Measurements from ENCODE around the gene MPRIP.

Gene MPRIP

GRCh38 chr17:17027442-17028058 is 14.7 kb upstream of the MPRIP start:
- no peak overlapping the region for H3K4me3 ChIP-seq (ENCODE audit: low read depth, low read length)
- no peaks in the 10 kb centered on the region for H3K9me3 ChIP-seq (ENCODE audit: severe bottlenecking)
- DNase-seq = no peak
- H3K36me3 ChIP-seq = no peaks in the 10 kb centered on the region
- TF ChIP-seq CTCF (IDR thresholded peaks at IDR 0.05; ENCODE audit: low read depth, low read length) = no peak
- no peaks in the 10 kb centered on the region for H3K27me3 ChIP-seq (ENCODE audit: insufficient read depth, low read depth, severe bottlenecking)
- H3K27ac ChIP-seq = peak overlapping the region; percentile 89

GRCh38 chr17:17028059-17028877 is 14.0 kb upstream of the MPRIP start:
- DNase-seq = peak; percentile 87

GRCh38 chr17:17028878-17029535 is 13.2 kb upstream of the MPRIP start:
- no peak overlapping the region for H3K4me3 ChIP-seq (ENCODE audit: low read depth, low read length)
- no peaks in the 10 kb centered on the region for H3K27me3 ChIP-seq (ENCODE audit: insufficient read depth, low read depth, severe bottlenecking)
- no peaks in the 10 kb centered on the region for H3K36me3 ChIP-seq
- peak overlapping the region; percentile 89 for H3K27ac ChIP-seq
- no peaks in the 10 kb centered on the region for H3K9me3 ChIP-seq (ENCODE audit: severe bottlenecking)
- peak; percentile 91 for DNase-seq
- no peak for TF ChIP-seq CTCF (IDR thresholded peaks at IDR 0.05; ENCODE audit: low read depth, low read length)

More at GRCh38 chr17:17028059-17028877, 14.0 kb upstream of the MPRIP start:
- peak overlapping the region; percentile 4 for H3K4me3 ChIP-seq (ENCODE audit: low read depth, low read length)
- H3K9me3 ChIP-seq (ENCODE audit: severe bottlenecking) = no peaks in the 10 kb centered on the region
- H3K36me3 ChIP-seq = no peaks in the 10 kb centered on the region
- H3K27me3 ChIP-seq (ENCODE audit: insufficient read depth, low read depth, severe bottlenecking) = no peaks in the 10 kb centered on the region
- no peak for TF ChIP-seq CTCF (IDR thresholded peaks at IDR 0.05; ENCODE audit: low read depth, low read length)
- peak overlapping the region; percentile 89 for H3K27ac ChIP-seq

GRCh38 chr17:17029938-17030337 is 12.3 kb upstream of the MPRIP start:
- peak; percentile 60 for TF ChIP-seq CTCF (IDR thresholded peaks at IDR 0.05; ENCODE audit: low read depth, low read length)
- peak overlapping the region; percentile 89 for H3K27ac ChIP-seq
- no peak overlapping the region for H3K4me3 ChIP-seq (ENCODE audit: low read depth, low read length)
- no peaks in the 10 kb centered on the region for H3K9me3 ChIP-seq (ENCODE audit: severe bottlenecking)
- peak; percentile 85 for DNase-seq
- no peaks in the 10 kb centered on the region for H3K36me3 ChIP-seq
- H3K27me3 ChIP-seq (ENCODE audit: insufficient read depth, low read depth, severe bottlenecking) = no peaks in the 10 kb centered on the region

GRCh38 chr17:17030515-17031211 is 11.6 kb upstream of the MPRIP start:
- Histone ChIP-seq H3K27ac (peak overlapping the region; percentile 89), H3K27me3 (ENCODE audit: insufficient read depth, low read depth, severe bottlenecking) (no peaks in the 10 kb centered on the region), H3K9me3 (ENCODE audit: severe bottlenecking) (no peaks in the 10 kb centered on the region), H3K4me3 (ENCODE audit: low read depth, low read length) (no peak overlapping the region), H3K36me3 (no peaks in the 10 kb centered on the region)
- no peak for DNase-seq
- no peak for TF ChIP-seq CTCF (IDR thresholded peaks at IDR 0.05; ENCODE audit: low read depth, low read length)
